Neural cell (in vitro differentiated cells): ENCODE data around the gene RAB3B. TPM values are rescaled to one million over a fixed set of nuclear protein-coding genes. Genes with fewer than 3 reads are reported as not detected.
"Not testable (repeated sequence)": the region's sequence is repeated elsewhere in the genome, so short reads cannot be mapped to it uniquely, and the experiment has no call there.

Experiments used
- H2AFZ ChIP-seq: fragments of 200-600, 300-800 bp; sonication (generic), shearing (Covaris generic); 2 replicates; pipeline ENCODE4 v1.6.0; 2014; ENCODE audit warnings: low read depth, mild to moderate bottlenecking, antibody characterized with exemption, low read length, moderate library complexity
- H3F3A ChIP-seq: fragments of 200-600 bp; shearing (Covaris generic); 2 replicates; pipeline ENCODE4 v1.6.1; 2016; ENCODE audit warnings: mild to moderate bottlenecking, moderate library complexity, mixed read lengths, antibody characterized with exemption, low read length; ENCODE audit not compliant: insufficient read depth, poor library complexity, severe bottlenecking
- H3K27ac ChIP-seq: fragments of 200-600, 300-800 bp; sonication (generic), shearing (Covaris generic); 2 replicates; pipeline ENCODE4 v1.5.1; 2014; ENCODE audit warnings: mild to moderate bottlenecking, low read length, moderate library complexity
- H3K27me3 ChIP-seq: fragments of 300-800, 200-600 bp; sonication (generic), shearing (Covaris generic); 2 replicates; pipeline ENCODE4 v1.6.0; 2014; ENCODE audit warnings: mild to moderate bottlenecking, low read depth, low read length, moderate library complexity; ENCODE audit not compliant: insufficient read depth
- H3K36me3 ChIP-seq: fragments of 300-800, 200-600 bp; sonication (generic), shearing (Covaris generic); 2 replicates; pipeline ENCODE4 v1.5.1; 2014; ENCODE audit warnings: mild to moderate bottlenecking, antibody characterized with exemption, low read length, moderate library complexity; ENCODE audit not compliant: insufficient read depth
- H3K4me2 ChIP-seq: fragments of 300-800, 200-600 bp; sonication (generic), shearing (Covaris generic); 2 replicates; pipeline ENCODE4 v1.6.0; 2014; ENCODE audit warnings: mild to moderate bottlenecking, low read length
- H3K4me3 ChIP-seq: fragments of 300-800, 200-600 bp; sonication (generic), shearing (Covaris generic); 2 replicates; pipeline ENCODE4 v1.5.1; 2014; ENCODE audit warnings: mild to moderate bottlenecking, low read length, moderate library complexity
- H3K79me2 ChIP-seq: fragments of 200-600 bp; shearing (Covaris generic); replicated peaks from 2 replicates; pipeline ENCODE4 v1.6.0; 2014; ENCODE audit warnings: mild to moderate bottlenecking, low read length, moderate library complexity; ENCODE audit not compliant: insufficient read depth
- H3K9ac ChIP-seq: fragments of 300-800, 200-600 bp; sonication (generic), shearing (Covaris generic); 2 replicates; pipeline ENCODE4 v1.6.1; 2016; ENCODE audit warnings: mild to moderate bottlenecking, low read length, mixed read lengths
- H3K9me2 ChIP-seq: fragments of 200-600 bp; shearing (Covaris generic); 2 replicates; pipeline ENCODE4 v1.6.1; 2016; ENCODE audit warnings: mild to moderate bottlenecking, low read length, mixed read lengths; ENCODE audit not compliant: insufficient read depth
- H3K9me3 ChIP-seq: fragments of 200-600, 300-800 bp; sonication (generic), shearing (Covaris generic); 2 replicates; pipeline ENCODE4 v1.6.1; 2016; ENCODE audit warnings: mild to moderate bottlenecking, mixed run types, low read length, moderate library complexity, mixed read lengths
- H4K20me1 ChIP-seq: fragments of 200-600 bp; shearing (Covaris generic); 2 replicates; pipeline ENCODE4 v1.6.1; 2016; ENCODE audit warnings: mild to moderate bottlenecking, mixed run types; ENCODE audit not compliant: insufficient read depth
- CTCF ChIP-seq: fragments of 450-650 bp; IDR thresholded peaks from 2 replicates; pipeline ENCODE4 v1.5.1; 2014; ENCODE audit warnings: antibody characterized with exemption, mild to moderate bottlenecking, moderate library complexity; ENCODE audit not compliant: poor library complexity, severe bottlenecking
- EP300 ChIP-seq: fragments of 450-650 bp; conservative IDR thresholded peaks from 2 replicates; pipeline ENCODE4 v1.6.1; 2014; ENCODE audit warnings: antibody characterized with exemption, mild to moderate bottlenecking, moderate library complexity; ENCODE audit not compliant: poor library complexity, severe bottlenecking
- EZH2 ChIP-seq: fragments of 200-600, 300-800 bp; shearing (Covaris generic), sonication (generic); IDR thresholded peaks from 2 replicates; pipeline ENCODE4 v1.6.1; 2014; ENCODE audit warnings: antibody characterized with exemption, low read length, borderline replicate concordance, mild to moderate bottlenecking; ENCODE audit not compliant: insufficient read depth, poor library complexity, severe bottlenecking
- MXI1 ChIP-seq: fragments of 450-650 bp; conservative IDR thresholded peaks from 2 replicates; pipeline ENCODE4 v1.6.1; 2014; ENCODE audit warnings: antibody characterized with exemption, mild to moderate bottlenecking; ENCODE audit not compliant: poor library complexity, severe bottlenecking
- POLR2AphosphoS5 ChIP-seq: IDR thresholded peaks from 2 replicates; pipeline ENCODE4 v1.6.1; 2012
- RAD21 ChIP-seq: fragments of 450-650 bp; conservative IDR thresholded peaks from 2 replicates; pipeline ENCODE4 v1.6.1; 2014; ENCODE audit warnings: antibody characterized with exemption, mild to moderate bottlenecking, moderate library complexity
- SMC3 ChIP-seq: fragments of 450-650 bp; conservative IDR thresholded peaks from 2 replicates; pipeline ENCODE4 v1.6.1; 2014; ENCODE audit warnings: antibody characterized with exemption, mild to moderate bottlenecking, moderate library complexity; ENCODE audit not compliant: poor library complexity
- TAF1 ChIP-seq: IDR thresholded peaks from 2 replicates; pipeline ENCODE4 v1.6.1; 2012; ENCODE audit warnings: low read depth
- polyA plus RNA-seq: library from polyadenylated mRNA; depleted of rRNA; stranded (reverse); fragments of >200 nt; gene quantifications from 2 replicates; pipeline ENCODE4 v1.2.3, GENCODE V29; 2014
- TF ChIP-seq, protein P1 (sequence below): IDR thresholded peaks from 2 replicates; pipeline ENCODE4 v1.6.1; 2012; ENCODE audit warnings: borderline replicate concordance

The RAB3B gene
- polyA plus RNA-seq, 1 donor from 2014 or later = 15.0 TPM

GRCh38 chr1:51968632-51969031, 21.9 kb downstream of the RAB3B start:
- H3K27me3 ChIP-seq = no peaks in the 10 kb centered on the region
- H3K9me2 ChIP-seq = no peaks in the 10 kb centered on the region
- no peaks in the 10 kb centered on the region for H3K79me2 ChIP-seq
- no peak overlapping the region for H2AFZ ChIP-seq
- H3K36me3 ChIP-seq = no peaks in the 10 kb centered on the region
- H3F3A ChIP-seq = no peaks in the 10 kb centered on the region
- H3K4me3 ChIP-seq = no peak overlapping the region
- H3K9me3 ChIP-seq = no peaks in the 10 kb centered on the region
- no peaks in the 10 kb centered on the region for H4K20me1 ChIP-seq
- H3K4me2 ChIP-seq = no peak overlapping the region
- TF ChIP-seq CTCF (no peak), POLR2AphosphoS5 (no peak), SMC3 (no peak), TAF1 (no peak), EP300 (no peak), RAD21 (no peak), EZH2 (no peak), MXI1 (no peak)
- TF ChIP-seq, protein P1, sequence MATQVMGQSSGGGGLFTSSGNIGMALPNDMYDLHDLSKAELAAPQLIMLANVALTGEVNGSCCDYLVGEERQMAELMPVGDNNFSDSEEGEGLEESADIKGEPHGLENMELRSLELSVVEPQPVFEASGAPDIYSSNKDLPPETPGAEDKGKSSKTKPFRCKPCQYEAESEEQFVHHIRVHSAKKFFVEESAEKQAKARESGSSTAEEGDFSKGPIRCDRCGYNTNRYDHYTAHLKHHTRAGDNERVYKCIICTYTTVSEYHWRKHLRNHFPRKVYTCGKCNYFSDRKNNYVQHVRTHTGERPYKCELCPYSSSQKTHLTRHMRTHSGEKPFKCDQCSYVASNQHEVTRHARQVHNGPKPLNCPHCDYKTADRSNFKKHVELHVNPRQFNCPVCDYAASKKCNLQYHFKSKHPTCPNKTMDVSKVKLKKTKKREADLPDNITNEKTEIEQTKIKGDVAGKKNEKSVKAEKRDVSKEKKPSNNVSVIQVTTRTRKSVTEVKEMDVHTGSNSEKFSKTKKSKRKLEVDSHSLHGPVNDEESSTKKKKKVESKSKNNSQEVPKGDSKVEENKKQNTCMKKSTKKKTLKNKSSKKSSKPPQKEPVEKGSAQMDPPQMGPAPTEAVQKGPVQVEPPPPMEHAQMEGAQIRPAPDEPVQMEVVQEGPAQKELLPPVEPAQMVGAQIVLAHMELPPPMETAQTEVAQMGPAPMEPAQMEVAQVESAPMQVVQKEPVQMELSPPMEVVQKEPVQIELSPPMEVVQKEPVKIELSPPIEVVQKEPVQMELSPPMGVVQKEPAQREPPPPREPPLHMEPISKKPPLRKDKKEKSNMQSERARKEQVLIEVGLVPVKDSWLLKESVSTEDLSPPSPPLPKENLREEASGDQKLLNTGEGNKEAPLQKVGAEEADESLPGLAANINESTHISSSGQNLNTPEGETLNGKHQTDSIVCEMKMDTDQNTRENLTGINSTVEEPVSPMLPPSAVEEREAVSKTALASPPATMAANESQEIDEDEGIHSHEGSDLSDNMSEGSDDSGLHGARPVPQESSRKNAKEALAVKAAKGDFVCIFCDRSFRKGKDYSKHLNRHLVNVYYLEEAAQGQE = no peak
- no peak overlapping the region for H3K27ac ChIP-seq
- H3K9ac ChIP-seq = no peak overlapping the region

DNA sequence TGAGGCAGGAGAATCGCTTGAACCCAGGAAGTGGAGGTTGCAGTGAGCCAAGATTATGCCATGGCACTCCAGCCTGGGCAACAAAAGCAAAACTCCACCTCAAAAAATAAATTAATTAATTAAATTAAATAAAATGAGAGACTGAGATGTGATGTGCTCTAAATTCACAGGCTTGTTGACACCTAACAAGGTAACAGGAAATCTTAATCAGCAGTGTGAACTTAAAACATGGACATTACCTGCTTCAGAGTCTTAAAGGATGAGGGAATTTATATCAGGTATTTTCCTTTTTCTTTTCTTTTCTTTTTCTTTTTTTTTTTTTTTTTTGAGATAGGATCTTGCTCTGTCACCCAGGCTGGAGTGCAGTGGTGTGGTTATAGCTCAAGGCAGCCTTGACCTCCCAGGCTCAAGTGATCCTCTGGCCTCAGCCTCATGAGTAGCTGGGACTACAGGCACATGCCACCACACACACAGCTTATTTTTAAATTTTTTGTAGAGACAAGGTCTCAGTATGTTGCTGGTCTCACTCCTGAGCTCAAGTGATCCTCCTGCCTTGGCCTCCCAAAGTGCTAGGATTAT, 23.2 kb downstream of the RAB3B start:
- H4K20me1 ChIP-seq, H3K9me2 ChIP-seq, H3K9ac ChIP-seq, H3K4me2 ChIP-seq, H3K27me3 ChIP-seq, H3K27ac ChIP-seq, H3K4me3 ChIP-seq, H3F3A ChIP-seq, H3K9me3 ChIP-seq, H3K36me3 ChIP-seq, H2AFZ ChIP-seq, H3K79me2 ChIP-seq: not testable (repeated sequence)

GRCh38 chr1:51966559-51966958, 23.9 kb downstream of the RAB3B start:
- H3K9me3 ChIP-seq = no peaks in the 10 kb centered on the region
- no peaks in the 10 kb centered on the region for H3F3A ChIP-seq
- no peak overlapping the region for H2AFZ ChIP-seq
- H3K36me3 ChIP-seq = no peaks in the 10 kb centered on the region
- H3K9ac ChIP-seq = no peak overlapping the region
- no peaks in the 10 kb centered on the region for H4K20me1 ChIP-seq
- no peak overlapping the region for H3K4me2 ChIP-seq
- H3K9me2 ChIP-seq = no peaks in the 10 kb centered on the region
- TF ChIP-seq EP300 = no peak
- no peak for TF ChIP-seq SMC3
- no peak for TF ChIP-seq TAF1
- H3K79me2 ChIP-seq = no peaks in the 10 kb centered on the region
- H3K27me3 ChIP-seq = no peaks in the 10 kb centered on the region
- no peak overlapping the region for H3K27ac ChIP-seq
- H3K4me3 ChIP-seq = no peak overlapping the region
